HepG2 (cell line): ENCODE data around the gene SPAG4.

Experiments
- ZNF124 ChIP-seq: sonication (generic); formaldehyde crosslinking; IDR thresholded peaks from 2 replicates; pipeline ENCODE4 v1.4.0; 2020; ENCODE audit warnings: missing genetic modification reagents
- TF ChIP-seq, protein P1 (sequence below): sonication (generic); formaldehyde crosslinking; IDR thresholded peaks from 2 replicates; pipeline ENCODE4 v1.5.0; 2020; ENCODE audit warnings: mild to moderate bottlenecking, missing genetic modification reagents, moderate library complexity
- TF ChIP-seq, protein P2 (sequence below): sonication (generic); formaldehyde crosslinking; IDR thresholded peaks from 2 replicates; pipeline ENCODE4 v1.4.0; 2020; ENCODE audit warnings: missing genetic modification reagents, borderline replicate concordance

DNA sequence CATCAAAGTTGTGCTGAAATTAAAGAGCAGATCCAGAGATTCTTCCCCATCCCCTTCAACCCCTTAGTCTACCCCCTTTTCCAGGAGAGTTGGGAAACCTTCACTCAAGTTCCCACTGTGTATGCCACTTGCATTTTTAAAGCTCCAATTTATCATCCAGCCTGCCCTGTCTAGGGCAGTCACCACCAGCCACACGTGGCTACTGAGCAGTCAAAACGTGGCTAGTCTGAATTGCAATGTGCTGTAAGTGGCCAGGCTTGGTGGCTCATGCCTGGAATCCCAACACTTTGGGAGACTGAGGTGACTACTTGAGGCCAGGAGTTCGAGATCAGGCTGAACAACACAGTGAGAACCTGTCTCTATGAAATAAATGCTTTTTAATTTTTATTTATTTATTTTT lies 38.8 kb upstream of the SPAG4 start:
- TF ChIP-seq ZNF124, result no peak
- TF ChIP-seq, protein P1, sequence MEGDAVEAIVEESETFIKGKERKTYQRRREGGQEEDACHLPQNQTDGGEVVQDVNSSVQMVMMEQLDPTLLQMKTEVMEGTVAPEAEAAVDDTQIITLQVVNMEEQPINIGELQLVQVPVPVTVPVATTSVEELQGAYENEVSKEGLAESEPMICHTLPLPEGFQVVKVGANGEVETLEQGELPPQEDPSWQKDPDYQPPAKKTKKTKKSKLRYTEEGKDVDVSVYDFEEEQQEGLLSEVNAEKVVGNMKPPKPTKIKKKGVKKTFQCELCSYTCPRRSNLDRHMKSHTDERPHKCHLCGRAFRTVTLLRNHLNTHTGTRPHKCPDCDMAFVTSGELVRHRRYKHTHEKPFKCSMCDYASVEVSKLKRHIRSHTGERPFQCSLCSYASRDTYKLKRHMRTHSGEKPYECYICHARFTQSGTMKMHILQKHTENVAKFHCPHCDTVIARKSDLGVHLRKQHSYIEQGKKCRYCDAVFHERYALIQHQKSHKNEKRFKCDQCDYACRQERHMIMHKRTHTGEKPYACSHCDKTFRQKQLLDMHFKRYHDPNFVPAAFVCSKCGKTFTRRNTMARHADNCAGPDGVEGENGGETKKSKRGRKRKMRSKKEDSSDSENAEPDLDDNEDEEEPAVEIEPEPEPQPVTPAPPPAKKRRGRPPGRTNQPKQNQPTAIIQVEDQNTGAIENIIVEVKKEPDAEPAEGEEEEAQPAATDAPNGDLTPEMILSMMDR, result no peak
- TF ChIP-seq, protein P2, sequence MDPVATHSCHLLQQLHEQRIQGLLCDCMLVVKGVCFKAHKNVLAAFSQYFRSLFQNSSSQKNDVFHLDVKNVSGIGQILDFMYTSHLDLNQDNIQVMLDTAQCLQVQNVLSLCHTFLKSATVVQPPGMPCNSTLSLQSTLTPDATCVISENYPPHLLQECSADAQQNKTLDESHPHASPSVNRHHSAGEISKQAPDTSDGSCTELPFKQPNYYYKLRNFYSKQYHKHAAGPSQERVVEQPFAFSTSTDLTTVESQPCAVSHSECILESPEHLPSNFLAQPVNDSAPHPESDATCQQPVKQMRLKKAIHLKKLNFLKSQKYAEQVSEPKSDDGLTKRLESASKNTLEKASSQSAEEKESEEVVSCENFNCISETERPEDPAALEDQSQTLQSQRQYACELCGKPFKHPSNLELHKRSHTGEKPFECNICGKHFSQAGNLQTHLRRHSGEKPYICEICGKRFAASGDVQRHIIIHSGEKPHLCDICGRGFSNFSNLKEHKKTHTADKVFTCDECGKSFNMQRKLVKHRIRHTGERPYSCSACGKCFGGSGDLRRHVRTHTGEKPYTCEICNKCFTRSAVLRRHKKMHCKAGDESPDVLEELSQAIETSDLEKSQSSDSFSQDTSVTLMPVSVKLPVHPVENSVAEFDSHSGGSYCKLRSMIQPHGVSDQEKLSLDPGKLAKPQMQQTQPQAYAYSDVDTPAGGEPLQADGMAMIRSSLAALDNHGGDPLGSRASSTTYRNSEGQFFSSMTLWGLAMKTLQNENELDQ, result no peak
